ENCODE data around the gene SAG.

Gene SAG

GRCh38 chr2:233301811-233302210 lies 5.8 kb upstream of the SAG start:
- Mint-ChIP-seq H3K4me1 (no peaks in the 10 kb centered on the region), H3K4me3 (no peak overlapping the region)
- CTCF ChIA-PET, result no interaction called here

GRCh38 chr2:233303252-233303651 lies 4.4 kb upstream of the SAG start:
- CTCF ChIA-PET, result no interaction called here
- Mint-ChIP-seq H3K4me3 (no peak overlapping the region), H3K36me3 (peaks cover 7% of the 10 kb centered on the region), H3K4me1 (no peaks in the 10 kb centered on the region), H3K27ac (no peak overlapping the region), H3K9me3 (no peaks in the 10 kb centered on the region), H3K27me3 (peaks cover 11% of the 10 kb centered on the region)
- DNase-seq, result no peak

More at GRCh38 chr2:233301811-233302210, 5.8 kb upstream of the SAG start:
- no peak for DNase-seq
- Mint-ChIP-seq H3K27me3 (peaks cover 11% of the 10 kb centered on the region), H3K27ac (no peak overlapping the region), H3K9me3 (no peaks in the 10 kb centered on the region), H3K36me3 (peaks cover 7% of the 10 kb centered on the region)

GRCh38 chr2:233311241-233311926 lies 3.8 kb downstream of the SAG start:
- Mint-ChIP-seq H3K4me3 (no peak overlapping the region), H3K27ac (no peak overlapping the region), H3K36me3 (no peaks in the 10 kb centered on the region), H3K9me3 (no peaks in the 10 kb centered on the region), H3K4me1 (peaks cover 3% of the 10 kb centered on the region), H3K27me3 (peaks cover 30% of the 10 kb centered on the region)
- DNase-seq, result no peak
- CTCF ChIA-PET, result no interaction called here

- Mint-ChIP-seq H3K27ac (no peak overlapping the region), H3K9me3 (no peaks in the 10 kb centered on the region), H3K4me1 (peaks cover 3% of the 10 kb centered on the region), H3K4me3 (no peak overlapping the region), H3K27me3 (peaks cover 31% of the 10 kb centered on the region), H3K36me3 (no peaks in the 10 kb centered on the region)
- CTCF ChIA-PET, result no interaction called here
- no peak for DNase-seq
Measured at GRCh38 chr2:233312874-233313273, 5.3 kb downstream of the SAG start.

- Mint-ChIP-seq H3K9me3 (no peaks in the 10 kb centered on the region), H3K36me3 (no peaks in the 10 kb centered on the region), H3K4me1 (peaks cover 3% of the 10 kb centered on the region), H3K4me3 (no peak overlapping the region), H3K27ac (no peak overlapping the region), H3K27me3 (peaks cover 46% of the 10 kb centered on the region)
- CTCF ChIA-PET, result no interaction called here
- no peak for DNase-seq
Measured at GRCh38 chr2:233314180-233314925, 6.7 kb downstream of the SAG start.

- Mint-ChIP-seq H3K36me3 (no peaks in the 10 kb centered on the region), H3K4me1 (peaks cover 2% of the 10 kb centered on the region), H3K27ac (no peak overlapping the region), H3K27me3 (peaks cover 51% of the 10 kb centered on the region), H3K9me3 (no peaks in the 10 kb centered on the region), H3K4me3 (no peak overlapping the region)
- CTCF ChIA-PET, result interaction anchor here (1.1 to 1.2 kb wide), 2 partner anchors 32 to 681 kb away, joined by 3 read pairs; no protein-coding TSS in a partner anchor
- DNase-seq, result no peak
Measured at GRCh38 chr2:233317196-233317943, 9.8 kb downstream of the SAG start.

GRCh38 chr2:233319256-233319655 lies 11.6 kb downstream of the SAG start:
- CTCF ChIA-PET, result no interaction called here
- no peaks in the 10 kb centered on the region for H3K9me3 Mint-ChIP-seq

GRCh38 chr2:233320470-233320869 lies 12.9 kb downstream of the SAG start:
- Mint-ChIP-seq H3K4me3 (no peak overlapping the region), H3K4me1 (peaks cover 11% of the 10 kb centered on the region), H3K27me3 (peaks cover 44% of the 10 kb centered on the region), H3K36me3 (no peaks in the 10 kb centered on the region), H3K9me3 (no peaks in the 10 kb centered on the region), H3K27ac (no peak overlapping the region)
- DNase-seq, result no peak
- CTCF ChIA-PET, result no interaction called here

More at GRCh38 chr2:233319256-233319655, 11.6 kb downstream of the SAG start:
- H3K36me3 Mint-ChIP-seq, result no peaks in the 10 kb centered on the region
- no peak overlapping the region for H3K4me3 Mint-ChIP-seq
- no peak overlapping the region for H3K27ac Mint-ChIP-seq
- no peak for DNase-seq
- H3K27me3 Mint-ChIP-seq, result peaks cover 38% of the 10 kb centered on the region
- H3K4me1 Mint-ChIP-seq, result peaks cover 11% of the 10 kb centered on the region

- Mint-ChIP-seq H3K4me3 (no peak overlapping the region), H3K27ac (no peak overlapping the region), H3K27me3 (peaks cover 46% of the 10 kb centered on the region), H3K9me3 (no peaks in the 10 kb centered on the region), H3K36me3 (no peaks in the 10 kb centered on the region), H3K4me1 (peaks cover 11% of the 10 kb centered on the region)
- CTCF ChIA-PET, result no interaction called here
- DNase-seq, result no peak
Measured at GRCh38 chr2:233321166-233321565, 13.6 kb downstream of the SAG start.

GRCh38 chr2:233323851-233324250 lies 16.2 kb downstream of the SAG start:
- Mint-ChIP-seq H3K36me3 (no peaks in the 10 kb centered on the region), H3K4me3 (no peak overlapping the region), H3K27me3 (peaks cover 44% of the 10 kb centered on the region), H3K9me3 (no peaks in the 10 kb centered on the region), H3K4me1 (peaks cover 11% of the 10 kb centered on the region), H3K27ac (no peak overlapping the region)
- CTCF ChIA-PET, result no interaction called here
- DNase-seq, result no peak

- no peak overlapping the region for H3K27ac Mint-ChIP-seq
- H3K27me3 Mint-ChIP-seq, result peaks cover 30% of the 10 kb centered on the region
- no peak overlapping the region for H3K4me3 Mint-ChIP-seq
Measured at GRCh38 chr2:233325256-233325655, 17.6 kb downstream of the SAG start.

GRCh38 chr2:233325814-233326213 lies 18.2 kb downstream of the SAG start:
- Mint-ChIP-seq H3K36me3 (peaks cover 4% of the 10 kb centered on the region), H3K27ac (no peak overlapping the region), H3K27me3 (peaks cover 25% of the 10 kb centered on the region), H3K4me1 (peaks cover 29% of the 10 kb centered on the region), H3K4me3 (no peak overlapping the region), H3K9me3 (no peaks in the 10 kb centered on the region)
- DNase-seq, result no peak
- CTCF ChIA-PET, result no interaction called here

More at GRCh38 chr2:233325256-233325655, 17.6 kb downstream of the SAG start:
- CTCF ChIA-PET, result no interaction called here
- peaks cover 4% of the 10 kb centered on the region for H3K36me3 Mint-ChIP-seq
- no peaks in the 10 kb centered on the region for H3K9me3 Mint-ChIP-seq
- DNase-seq, result no peak
- H3K4me1 Mint-ChIP-seq, result peaks cover 23% of the 10 kb centered on the region

- CTCF ChIA-PET, result no interaction called here
- H3K27ac Mint-ChIP-seq, result no peak overlapping the region
- peaks cover 36% of the 10 kb centered on the region for H3K4me1 Mint-ChIP-seq
Measured at GRCh38 chr2:233326500-233326899, 18.9 kb downstream of the SAG start.

GRCh38 chr2:233328922-233329321 lies 21.3 kb downstream of the SAG start:
- no peak for DNase-seq
- Mint-ChIP-seq H3K36me3 (peaks cover 9% of the 10 kb centered on the region), H3K4me3 (no peak overlapping the region), H3K27ac (no peak overlapping the region), H3K9me3 (peaks cover 5% of the 10 kb centered on the region), H3K4me1 (peaks cover 46% of the 10 kb centered on the region), H3K27me3 (peaks cover 19% of the 10 kb centered on the region)
- CTCF ChIA-PET, result no interaction called here

More at GRCh38 chr2:233326500-233326899, 18.9 kb downstream of the SAG start:
- peaks cover 6% of the 10 kb centered on the region for H3K36me3 Mint-ChIP-seq
- peaks cover 5% of the 10 kb centered on the region for H3K9me3 Mint-ChIP-seq
- peaks cover 18% of the 10 kb centered on the region for H3K27me3 Mint-ChIP-seq
- H3K4me3 Mint-ChIP-seq, result no peak overlapping the region
- DNase-seq, result no peak
